ACC112 (cell line): ENCODE data around the gene OFD1.

Source experiments
- H2AFZ ChIP-seq: fragments of 200-600 bp; sonication (generic); one replicate; pipeline ENCODE4 v1.6.0; 2017; ENCODE audit warnings: antibody characterized with exemption, low read length; ENCODE audit not compliant: unreplicated experiment
- H3K27ac ChIP-seq: fragments of 200-600 bp; sonication (generic); 2 replicates; pipeline ENCODE4 v1.5.1; 2014; ENCODE audit warnings: low read depth, mild to moderate bottlenecking, antibody characterized with exemption, low read length, moderate library complexity
- H3K27me3 ChIP-seq: fragments of 200-600 bp; sonication (generic); 2 replicates; pipeline ENCODE4 v1.6.1; 2014; ENCODE audit warnings: mild to moderate bottlenecking, antibody characterized with exemption, low read length, moderate library complexity, mixed read lengths; ENCODE audit not compliant: insufficient read depth
- H3K36me3 ChIP-seq: fragments of 200-600 bp; sonication (generic); 2 replicates; pipeline ENCODE4 v1.6.1; 2016; ENCODE audit warnings: mild to moderate bottlenecking, antibody characterized with exemption, low read length, moderate library complexity, mixed read lengths; ENCODE audit not compliant: insufficient read depth
- H3K4me1 ChIP-seq: fragments of 200-600 bp; sonication (generic); one replicate; pipeline ENCODE4 v1.6.1; 2016; ENCODE audit warnings: low read length, mixed read lengths; ENCODE audit not compliant: insufficient read depth, unreplicated experiment, control insufficient read depth
- H3K4me3 ChIP-seq: fragments of 200-600 bp; sonication (generic); 2 replicates; pipeline ENCODE4 v1.5.1; 2014; ENCODE audit warnings: mild to moderate bottlenecking, low read depth, low read length
- H3K79me2 ChIP-seq: fragments of 200-600 bp; sonication (generic); one replicate; pipeline ENCODE4 v1.6.0; 2016; ENCODE audit warnings: low read length; ENCODE audit not compliant: control insufficient read depth, unreplicated experiment, insufficient read depth

Gene OFD1

GRCh38 chrX:13791559-13791958, 57.0 kb downstream of the OFD1 start:
- Histone ChIP-seq H2AFZ (no peak overlapping the region), H3K4me1 (peaks cover 10% of the 10 kb centered on the region), H3K36me3 (no peaks in the 10 kb centered on the region), H3K27ac (no peak overlapping the region), H3K27me3 (no peaks in the 10 kb centered on the region), H3K4me3 (no peak overlapping the region), H3K79me2 (no peaks in the 10 kb centered on the region)

- peaks cover 10% of the 10 kb centered on the region for H3K4me1 ChIP-seq
- no peak overlapping the region for H3K4me3 ChIP-seq
- no peaks in the 10 kb centered on the region for H3K36me3 ChIP-seq
- no peaks in the 10 kb centered on the region for H3K79me2 ChIP-seq
- H2AFZ ChIP-seq: no peak overlapping the region
- H3K27ac ChIP-seq: no peak overlapping the region
- H3K27me3 ChIP-seq: no peaks in the 10 kb centered on the region
These were observed 59.3 kb downstream of the OFD1 start for GRCh38 chrX:13793897-13794296.

- Histone ChIP-seq H3K36me3 (no peaks in the 10 kb centered on the region), H3K4me3 (no peak overlapping the region), H3K4me1 (peaks cover 10% of the 10 kb centered on the region), H3K79me2 (no peaks in the 10 kb centered on the region), H3K27me3 (no peaks in the 10 kb centered on the region), H2AFZ (no peak overlapping the region), H3K27ac (no peak overlapping the region)
These were observed 59.9 kb downstream of the OFD1 start for GRCh38 chrX:13794417-13794816.

- no peaks in the 10 kb centered on the region for H3K79me2 ChIP-seq
- H3K4me1 ChIP-seq: no peaks in the 10 kb centered on the region
- no peaks in the 10 kb centered on the region for H3K27me3 ChIP-seq
- H2AFZ ChIP-seq: no peak overlapping the region
- H3K27ac ChIP-seq: no peak overlapping the region
- no peak overlapping the region for H3K4me3 ChIP-seq
- H3K36me3 ChIP-seq: no peaks in the 10 kb centered on the region
These were observed 63.0 kb downstream of the OFD1 start for GRCh38 chrX:13797512-13797911.

- Histone ChIP-seq H3K27me3 (no peaks in the 10 kb centered on the region), H2AFZ (no peak overlapping the region), H3K4me1 (no peaks in the 10 kb centered on the region)
These were observed 63.6 kb downstream of the OFD1 start for GRCh38 chrX:13798184-13798583.

GRCh38 chrX:13803116-13803515, 68.6 kb downstream of the OFD1 start:
- no peaks in the 10 kb centered on the region for H3K27me3 ChIP-seq
- no peaks in the 10 kb centered on the region for H3K79me2 ChIP-seq
- H3K4me3 ChIP-seq: no peak overlapping the region
- no peaks in the 10 kb centered on the region for H3K4me1 ChIP-seq
- H3K27ac ChIP-seq: no peak overlapping the region
- no peak overlapping the region for H2AFZ ChIP-seq
- H3K36me3 ChIP-seq: no peaks in the 10 kb centered on the region

More at GRCh38 chrX:13798184-13798583, 63.6 kb downstream of the OFD1 start:
- no peaks in the 10 kb centered on the region for H3K79me2 ChIP-seq
- no peaks in the 10 kb centered on the region for H3K36me3 ChIP-seq
- H3K4me3 ChIP-seq: no peak overlapping the region
- no peak overlapping the region for H3K27ac ChIP-seq

- H3K27ac ChIP-seq: no peak overlapping the region
- no peaks in the 10 kb centered on the region for H3K79me2 ChIP-seq
- no peaks in the 10 kb centered on the region for H3K36me3 ChIP-seq
- H2AFZ ChIP-seq: no peak overlapping the region
- no peak overlapping the region for H3K4me3 ChIP-seq
- no peaks in the 10 kb centered on the region for H3K4me1 ChIP-seq
- no peaks in the 10 kb centered on the region; the same call in 1 of the 2 replicates for H3K27me3 ChIP-seq
These were observed 70.7 kb downstream of the OFD1 start for GRCh38 chrX:13805241-13805640.

GRCh38 chrX:13808293-13808692, 73.7 kb downstream of the OFD1 start:
- Histone ChIP-seq H3K27me3 (no peaks in the 10 kb centered on the region; the same call in 1 of the 2 replicates), H3K4me1 (no peaks in the 10 kb centered on the region), H3K79me2 (no peaks in the 10 kb centered on the region), H3K36me3 (no peaks in the 10 kb centered on the region), H3K27ac (no peak overlapping the region), H2AFZ (no peak overlapping the region), H3K4me3 (no peak overlapping the region)

GRCh38 chrX:13808865-13809264, 74.3 kb downstream of the OFD1 start:
- H3K79me2 ChIP-seq: no peaks in the 10 kb centered on the region
- no peak overlapping the region for H3K4me3 ChIP-seq
- no peaks in the 10 kb centered on the region for H3K4me1 ChIP-seq
- H3K36me3 ChIP-seq: no peaks in the 10 kb centered on the region
- H3K27ac ChIP-seq: no peak overlapping the region
- peaks cover 4% of the 10 kb centered on the region for H3K27me3 ChIP-seq
- H2AFZ ChIP-seq: no peak overlapping the region

- Histone ChIP-seq H3K4me1 (no peaks in the 10 kb centered on the region), H3K27ac (no peak overlapping the region), H2AFZ (no peak overlapping the region), H3K4me3 (no peak overlapping the region), H3K79me2 (no peaks in the 10 kb centered on the region), H3K36me3 (no peaks in the 10 kb centered on the region), H3K27me3 (peaks cover 47% of the 10 kb centered on the region)
These were observed 81.1 kb downstream of the OFD1 start for GRCh38 chrX:13815664-13816063.

GRCh38 chrX:13816176-13816575, 81.6 kb downstream of the OFD1 start:
- H2AFZ ChIP-seq: no peak overlapping the region
- no peak overlapping the region for H3K4me3 ChIP-seq
- no peak overlapping the region for H3K27ac ChIP-seq
- no peaks in the 10 kb centered on the region for H3K36me3 ChIP-seq
- peaks cover 52% of the 10 kb centered on the region for H3K27me3 ChIP-seq
- no peaks in the 10 kb centered on the region for H3K4me1 ChIP-seq
- no peaks in the 10 kb centered on the region for H3K79me2 ChIP-seq
